CD1c-positive myeloid dendritic cell (primary cell): ENCODE measurements around the gene PKP1.

ENCODE experiments used
- DNase-seq: peaks from one replicate; pipeline ENCODE4 v3.0.0-alpha.2; 2016; ENCODE audit errors: extremely low spot score

Gene PKP1

DNA sequence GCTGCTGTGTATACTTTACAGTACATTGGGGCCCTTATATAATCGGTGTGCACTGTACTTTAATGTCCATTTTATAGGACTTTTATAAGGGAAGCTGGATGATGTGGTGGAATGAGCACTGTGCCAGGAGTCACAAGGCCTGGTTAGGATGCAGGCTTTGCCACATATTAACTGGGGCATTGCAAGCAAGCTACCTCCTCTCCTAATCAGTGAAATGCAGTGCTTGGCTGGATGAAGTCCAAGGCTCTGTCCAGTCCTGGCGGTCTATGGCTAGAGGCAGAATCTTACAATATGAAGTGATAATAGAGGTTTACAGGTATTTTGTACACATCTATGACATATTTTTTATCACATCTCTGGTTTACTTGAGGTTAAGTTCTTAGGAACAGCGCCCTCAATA is 1.7 kb upstream of the PKP1 start:
- no peak for DNase-seq

DNA sequence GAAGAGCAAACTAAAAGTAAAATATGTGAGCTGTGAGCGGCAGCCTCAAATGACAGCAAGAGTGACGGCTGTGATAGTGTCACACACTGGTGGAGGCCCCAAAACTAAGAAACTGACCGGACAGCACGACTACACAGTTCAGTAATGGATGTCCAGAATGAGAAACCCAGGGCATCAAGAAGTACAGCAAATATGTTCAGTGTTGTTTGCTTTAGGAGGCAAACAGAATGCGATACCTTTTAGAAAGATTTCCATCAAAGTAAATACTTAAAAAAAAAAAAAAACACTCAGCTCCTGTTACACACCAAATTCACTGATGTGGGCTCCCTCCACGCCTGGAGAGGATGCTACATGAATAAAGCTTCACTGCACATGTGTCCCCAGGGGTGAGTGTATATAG is 1.1 kb upstream of the PKP1 start:
- DNase-seq = no peak

DNA sequence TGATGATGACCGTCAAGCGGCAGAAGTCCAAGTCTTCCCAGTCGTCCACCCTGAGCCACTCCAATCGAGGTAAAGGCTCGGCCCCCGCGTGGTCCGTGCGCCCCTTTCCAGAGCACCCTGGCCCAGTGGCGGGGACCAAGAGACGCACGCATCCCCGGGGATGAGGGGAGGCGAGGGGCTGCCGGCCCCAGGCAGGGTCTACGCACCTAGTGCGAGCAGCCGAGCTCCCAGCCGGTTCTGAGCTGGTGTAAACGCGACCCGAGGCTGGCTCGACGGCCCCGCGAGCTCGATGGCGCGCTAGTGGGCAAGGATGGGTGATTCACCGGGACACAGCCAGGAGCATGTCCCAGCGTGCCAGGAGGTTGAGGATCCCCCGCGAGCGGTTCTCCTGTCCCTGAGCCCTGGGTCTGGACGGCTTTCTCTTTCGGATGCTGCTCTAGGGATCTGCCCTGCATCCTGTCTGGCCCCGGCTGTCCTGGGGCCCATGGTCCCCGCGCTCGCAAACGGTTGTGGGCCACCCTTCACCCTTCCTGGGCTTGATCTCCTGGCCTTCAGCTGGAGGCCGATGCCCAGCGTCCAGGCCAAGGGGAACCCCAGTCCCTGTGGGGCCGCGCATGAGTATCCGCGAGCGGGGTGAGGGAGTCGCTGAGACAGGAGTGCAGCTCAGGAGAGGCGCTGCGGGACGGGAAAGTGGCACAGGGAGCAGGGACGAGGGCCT is 689 bp downstream of the PKP1 start:
- DNase-seq = no peak

DNA sequence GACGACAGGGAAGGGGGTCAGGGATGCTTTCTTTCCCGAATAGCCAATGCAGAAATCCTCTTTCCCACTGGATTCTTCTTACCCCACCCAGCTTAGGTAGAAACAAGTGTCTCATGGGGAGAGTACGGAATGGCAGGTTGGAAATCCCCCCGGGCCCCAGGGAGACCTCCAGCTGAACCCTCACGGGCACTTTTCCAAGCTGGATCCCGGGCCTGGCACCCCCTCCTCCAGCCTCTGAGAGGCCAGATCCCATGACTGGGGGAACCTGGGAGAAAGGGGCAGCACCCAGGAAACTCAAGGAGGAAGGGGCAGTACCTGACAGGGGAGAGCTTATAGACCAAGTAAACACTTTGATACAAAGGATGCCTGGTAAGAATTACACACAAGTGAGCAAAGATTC is 1.3 kb downstream of the PKP1 start:
- no peak for DNase-seq

DNA sequence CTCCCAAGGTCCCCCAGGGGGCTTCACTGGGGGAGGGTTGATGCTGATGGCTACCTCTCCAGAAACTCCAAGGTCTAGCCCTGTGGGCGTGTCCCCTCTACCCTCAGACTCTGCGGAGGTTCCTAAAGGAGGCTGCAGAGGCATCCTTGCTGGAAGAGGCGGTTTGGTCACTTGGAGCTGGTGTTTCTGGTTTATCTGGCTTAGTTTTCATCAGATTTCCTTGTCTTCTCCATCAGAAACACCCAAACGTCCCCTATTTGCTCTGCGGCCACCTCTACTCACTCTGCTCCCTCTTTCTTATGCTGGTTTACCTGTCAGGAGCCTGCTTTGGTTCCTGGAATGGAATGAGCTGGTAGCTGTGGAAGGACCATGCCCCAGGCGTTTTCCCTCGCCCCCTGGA is 2.5 kb downstream of the PKP1 start:
- DNase-seq = no peak

DNA sequence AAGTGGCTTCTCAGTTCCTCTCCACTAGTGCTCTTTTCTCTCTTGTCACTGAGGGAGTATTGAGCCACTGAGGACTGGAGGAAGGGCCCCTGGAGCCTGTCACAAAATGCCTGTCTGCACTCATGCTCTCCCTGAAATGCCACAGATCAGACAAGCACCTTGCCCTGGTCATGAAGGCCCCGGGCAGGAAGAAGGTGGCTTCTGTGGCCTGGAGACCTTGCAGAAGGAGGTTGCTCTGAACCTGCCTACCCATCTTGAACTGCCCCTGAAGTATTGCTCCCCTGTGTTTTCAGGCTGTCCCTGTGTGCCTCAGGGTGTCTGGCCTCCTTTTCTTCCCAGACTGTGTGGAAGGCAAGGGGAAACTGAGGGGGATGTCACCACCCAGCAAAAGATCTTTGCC is 3.1 kb downstream of the PKP1 start:
- no peak for DNase-seq

DNA sequence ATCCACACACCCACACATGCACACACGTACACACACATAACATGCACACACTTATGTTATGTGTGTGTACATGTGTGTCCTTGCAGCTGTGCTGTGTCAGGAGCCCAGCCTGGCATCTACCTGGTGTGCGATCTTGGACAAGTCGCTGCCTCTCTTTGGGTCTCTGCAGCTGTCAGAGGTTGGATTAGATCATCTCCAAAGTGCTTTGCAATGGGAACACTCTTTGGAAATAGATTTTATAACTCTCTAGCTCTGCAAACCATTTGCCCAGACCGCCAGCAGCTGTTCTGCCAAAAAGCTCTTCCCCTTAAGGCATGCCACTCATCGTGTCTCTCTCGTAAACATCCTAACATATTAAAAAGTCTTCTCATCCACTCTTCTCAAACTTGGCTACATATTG is 4.7 kb downstream of the PKP1 start:
- DNase-seq = no peak

DNA sequence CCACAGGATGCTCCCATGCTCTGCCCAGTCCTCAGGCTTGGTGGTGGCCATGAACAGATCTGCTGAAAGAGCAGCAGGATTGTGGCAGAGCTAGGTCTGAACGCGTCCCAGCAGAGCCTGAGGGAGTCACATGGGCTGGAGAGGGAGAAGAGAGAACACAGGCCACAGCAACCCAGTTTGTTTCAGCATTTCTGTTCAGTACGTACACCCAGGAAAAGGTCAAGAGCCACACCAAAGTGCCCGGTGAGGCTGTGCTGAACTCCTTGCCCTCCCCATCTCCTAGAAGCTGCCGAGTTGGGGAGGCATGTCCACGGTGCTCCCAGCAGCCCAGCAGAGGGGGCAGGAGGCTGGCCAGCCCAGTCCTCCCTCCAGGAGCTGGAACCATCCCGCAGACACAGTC is 5.5 kb downstream of the PKP1 start:
- DNase-seq = no peak

DNA sequence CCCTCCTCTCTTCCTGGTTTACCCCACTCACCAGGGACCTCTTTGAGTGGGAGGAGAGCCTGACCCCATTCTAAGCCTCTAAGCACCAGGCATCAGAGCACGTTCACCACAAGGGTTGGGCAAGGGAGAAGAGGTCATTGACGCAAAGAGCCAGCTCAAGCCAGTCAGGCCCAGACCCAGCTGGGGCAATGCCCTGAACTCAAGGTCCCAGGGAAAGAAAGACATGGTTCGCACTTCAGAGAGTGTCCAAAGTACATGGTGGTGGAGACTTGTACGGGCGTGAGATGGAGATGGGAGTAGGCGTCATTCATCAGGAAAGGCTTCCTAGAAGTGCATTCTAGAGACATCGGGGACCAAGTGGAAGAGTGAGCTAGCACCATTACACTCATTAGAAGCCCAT is 7.2 kb downstream of the PKP1 start:
- no peak for DNase-seq

DNA sequence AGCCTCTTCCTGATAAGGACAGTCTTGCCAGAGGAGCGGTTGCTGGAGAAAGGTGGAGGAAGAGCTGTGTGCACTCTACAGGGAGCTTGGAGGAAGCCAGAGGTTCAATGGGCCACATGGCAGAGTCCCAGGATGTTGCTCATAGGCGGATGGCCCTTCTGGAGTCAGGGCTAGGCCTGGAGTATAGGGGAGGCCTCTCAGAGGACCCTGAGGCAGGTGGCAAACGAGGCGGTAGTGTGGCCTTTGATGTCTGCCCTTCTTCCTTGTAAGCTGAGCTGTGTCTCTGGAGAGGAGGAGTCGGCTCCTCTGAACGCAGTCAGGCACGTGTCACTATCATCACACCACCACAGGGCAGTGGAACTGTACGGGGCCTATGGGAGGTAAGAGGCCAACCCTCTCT is 8.6 kb downstream of the PKP1 start:
- DNase-seq = no peak

DNA sequence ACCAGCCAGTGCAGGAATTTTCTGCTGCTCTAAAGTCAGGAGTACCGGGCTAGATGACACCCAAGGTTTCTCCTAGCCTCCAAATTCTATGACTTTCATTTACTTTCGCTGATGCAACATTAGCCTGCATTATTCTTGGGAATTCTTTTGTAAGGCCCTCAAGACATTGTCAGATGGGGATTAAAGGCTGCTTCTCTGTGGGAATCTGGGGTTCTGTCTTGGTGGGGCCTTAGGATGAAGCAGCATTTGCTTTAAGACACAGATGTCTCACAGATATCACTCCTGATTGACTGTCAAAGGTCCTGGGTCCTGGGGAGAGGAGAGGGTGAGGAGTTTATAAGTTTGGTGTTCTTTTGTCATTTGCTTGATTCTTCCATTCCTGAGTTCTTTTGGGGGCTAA is 11.6 kb downstream of the PKP1 start:
- no peak for DNase-seq

DNA sequence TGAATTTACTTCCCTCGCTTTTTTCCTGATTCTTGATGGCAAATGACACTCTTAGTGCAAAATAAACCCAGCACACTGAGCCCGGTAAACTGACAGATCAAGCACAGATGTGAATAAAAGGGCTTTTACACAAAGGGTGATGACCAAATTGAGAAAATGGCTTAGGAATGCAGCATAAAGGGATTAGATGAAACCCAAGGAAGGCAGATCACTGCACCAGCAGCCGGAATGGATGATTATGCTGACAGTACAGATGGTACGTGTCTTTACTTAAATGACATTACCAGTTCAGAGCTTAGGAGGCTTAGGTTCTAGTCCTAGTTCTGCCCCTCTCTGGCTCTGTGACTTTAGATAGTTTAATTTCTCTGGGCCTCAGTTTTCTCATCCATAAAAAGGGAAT is 12.0 kb downstream of the PKP1 start:
- no peak for DNase-seq

DNA sequence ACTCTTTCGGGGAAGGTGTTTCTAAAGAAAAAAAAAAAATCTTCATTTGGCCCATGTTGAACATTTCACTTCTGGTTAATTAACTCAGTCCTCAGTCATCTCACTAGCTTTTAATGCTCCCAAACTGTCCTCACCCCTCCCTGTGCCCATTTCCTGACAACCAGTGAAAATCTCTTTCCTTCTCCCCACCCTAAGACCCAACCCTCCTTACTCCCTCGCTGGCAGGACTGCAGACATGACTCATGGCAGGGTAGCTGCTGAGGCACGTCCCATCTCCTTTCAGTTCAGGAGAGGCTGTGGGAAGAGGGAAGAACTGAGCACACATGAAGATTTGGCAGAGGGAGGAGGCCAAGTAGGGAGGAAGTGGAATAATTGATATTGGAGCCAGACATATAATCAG is 12.6 kb downstream of the PKP1 start:
- DNase-seq = no peak

DNA sequence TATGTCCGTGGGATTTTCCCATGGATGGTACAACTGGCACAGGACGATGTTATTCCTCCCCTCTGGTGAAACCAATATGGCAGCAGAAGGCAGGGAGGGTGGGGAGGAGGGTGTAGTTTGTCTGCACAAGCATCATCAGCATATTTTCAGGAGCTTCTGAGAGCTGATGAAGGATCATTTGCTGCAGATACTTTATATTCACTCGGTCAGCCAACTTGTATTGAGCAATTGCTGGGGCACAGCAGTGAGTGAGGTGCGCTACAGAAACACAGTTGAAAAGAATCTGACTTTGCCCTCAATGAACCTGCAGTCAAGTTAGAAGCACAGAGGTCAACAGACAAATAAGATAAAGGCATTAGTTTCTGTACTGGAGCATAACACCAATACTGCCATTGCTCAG is 13.0 kb downstream of the PKP1 start:
- DNase-seq = no peak

DNA sequence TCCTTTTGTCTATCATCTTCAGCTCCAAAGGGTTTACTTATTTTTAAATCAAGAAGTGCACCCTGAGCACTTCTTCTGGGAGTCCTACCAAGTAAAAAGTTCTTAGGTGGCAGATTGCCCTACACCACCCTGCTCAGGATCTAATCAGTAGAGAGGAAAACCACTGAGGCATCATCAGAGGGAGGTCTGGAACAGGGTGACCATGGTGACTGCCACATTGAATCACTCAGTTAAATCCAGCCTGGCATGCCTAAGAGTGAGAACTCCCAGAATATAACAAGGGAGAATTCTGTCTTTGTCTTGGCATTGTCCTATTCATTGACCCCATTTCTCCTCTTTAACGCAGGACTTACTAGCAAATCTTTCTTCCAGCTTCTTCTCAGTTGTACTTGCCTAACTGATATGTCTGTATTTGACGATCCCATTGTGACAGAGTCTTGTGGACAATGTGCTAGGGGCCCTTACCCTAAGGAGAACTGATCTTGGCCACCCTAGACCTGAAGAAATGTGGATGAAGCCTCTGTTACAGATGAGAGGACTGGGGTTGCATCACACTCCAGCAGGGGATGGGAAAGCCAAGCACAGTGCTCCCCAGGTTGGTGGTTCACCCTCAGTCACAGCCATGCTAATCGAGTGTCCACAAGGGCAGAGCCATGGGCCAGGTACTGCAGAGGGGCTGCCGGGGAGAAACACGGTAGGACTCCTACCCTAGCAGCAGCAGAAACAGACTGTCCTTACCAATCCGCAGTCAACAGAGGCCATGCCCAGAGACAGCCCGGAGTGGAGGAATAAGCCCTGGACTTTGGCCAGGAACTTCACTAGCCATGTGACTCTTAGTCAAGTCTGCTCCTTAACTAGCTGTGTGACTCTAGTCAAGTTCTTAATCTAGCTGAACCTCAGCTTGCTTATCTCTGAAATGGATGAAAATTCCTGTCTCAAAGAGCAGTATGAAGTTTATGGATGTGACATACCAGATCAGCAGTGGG is 15.4 kb downstream of the PKP1 start:
- no peak for DNase-seq

DNA sequence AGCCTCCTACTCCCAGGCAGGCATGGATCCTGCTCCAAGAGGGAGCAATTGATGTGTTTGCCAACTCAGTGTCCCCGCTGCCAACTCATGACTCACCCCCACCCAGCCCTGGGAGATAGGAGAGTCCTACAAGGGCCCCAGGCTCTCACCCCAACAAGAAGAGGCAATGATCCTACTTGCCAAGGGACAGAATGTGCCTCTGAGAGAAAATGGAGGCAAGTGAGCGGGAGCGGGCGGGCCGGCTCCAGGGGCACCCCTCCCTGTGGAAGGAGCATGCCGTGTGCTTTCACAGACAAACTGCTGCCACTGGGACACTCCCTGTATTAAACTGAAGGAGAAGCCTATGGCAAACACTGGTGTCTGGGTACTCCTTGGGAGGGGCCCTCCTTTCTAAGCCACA is 16.7 kb downstream of the PKP1 start:
- DNase-seq = no peak

DNA sequence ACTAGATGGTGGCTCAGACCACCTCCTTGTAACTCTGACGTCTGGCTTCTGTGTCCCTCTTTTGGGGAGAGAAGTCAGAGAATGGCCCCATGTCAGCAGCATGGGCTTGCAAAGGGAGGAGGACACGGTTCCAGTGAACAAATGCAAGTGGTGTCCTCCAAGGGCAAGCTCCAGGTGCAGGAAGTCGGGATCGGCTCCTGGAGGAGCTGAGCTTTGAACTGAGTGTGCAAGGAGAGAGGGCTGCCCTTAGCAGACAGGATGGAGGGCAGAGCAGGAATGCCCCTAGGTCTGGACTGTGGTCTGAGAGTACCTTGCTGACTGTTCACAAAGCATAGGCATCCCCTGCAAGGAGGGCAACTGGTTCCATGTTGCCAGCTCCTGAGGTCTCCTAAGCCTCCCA is 17.3 kb downstream of the PKP1 start:
- DNase-seq = no peak

DNA sequence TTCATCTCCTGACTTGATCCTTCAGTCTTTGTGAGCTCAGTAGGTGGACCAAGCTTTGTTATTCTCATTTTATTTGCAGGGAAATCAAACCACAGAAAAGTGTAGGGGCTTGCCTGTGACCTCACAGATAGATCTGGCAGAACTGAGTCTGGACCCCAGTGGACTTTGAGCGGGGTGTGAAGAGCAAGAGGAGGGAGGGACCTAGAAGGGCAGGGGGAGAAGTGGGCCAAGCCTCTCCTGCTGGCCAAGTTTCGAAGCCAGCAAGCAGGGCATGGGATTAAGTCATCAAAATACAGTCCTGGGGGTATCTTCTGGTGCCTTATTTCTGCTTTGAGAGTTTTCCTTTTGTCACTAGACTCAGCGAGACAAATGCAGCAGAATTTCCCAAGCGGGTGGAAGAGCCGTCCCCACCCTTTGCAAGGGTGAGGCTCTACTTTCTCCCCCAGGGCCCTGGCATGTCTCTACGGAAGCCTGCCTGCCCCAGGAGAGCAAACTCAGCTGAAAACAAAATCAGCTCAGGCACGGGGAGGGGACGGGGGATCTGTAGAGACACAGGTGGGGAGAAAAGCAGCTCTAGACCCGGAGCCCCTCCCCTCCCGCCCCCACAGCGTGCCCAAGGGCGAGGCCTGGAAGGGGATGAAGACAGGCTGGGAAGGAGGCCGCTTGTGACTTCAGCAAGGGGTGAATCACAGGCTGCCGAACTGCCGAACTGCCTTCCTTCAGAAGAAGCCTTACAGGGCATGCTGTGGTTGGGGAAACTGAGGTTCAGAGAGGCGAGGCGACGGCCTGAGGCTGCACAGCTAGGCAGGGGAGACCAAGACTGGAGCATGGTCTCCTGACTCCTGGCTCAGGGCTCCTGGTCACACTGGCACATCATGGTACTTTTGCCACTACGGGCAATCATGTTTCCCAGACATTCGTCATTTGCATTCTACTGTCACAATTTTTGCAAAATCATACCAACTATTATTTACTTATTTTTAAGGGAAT is 19.2 kb downstream of the PKP1 start:
- no peak for DNase-seq

DNA sequence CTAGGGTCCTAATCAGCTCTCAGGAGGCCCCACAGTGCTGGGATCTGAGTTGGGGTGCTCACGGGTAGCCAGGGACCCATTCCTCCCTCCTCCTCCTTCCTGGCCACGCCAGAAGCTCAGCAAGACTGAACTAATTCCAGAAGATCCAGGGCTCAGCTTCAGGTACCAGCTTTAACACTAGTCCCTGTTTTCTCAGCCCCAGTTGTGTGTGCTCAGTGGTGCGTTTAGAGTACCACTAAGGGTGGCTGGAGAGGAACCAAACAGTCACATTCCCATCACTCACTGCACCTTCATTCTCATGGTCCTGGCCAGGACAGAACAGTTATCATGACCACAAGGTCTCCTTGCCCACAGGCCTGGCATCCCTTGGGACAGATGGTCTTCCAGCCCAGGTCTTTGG is 20.8 kb downstream of the PKP1 start:
- DNase-seq = no peak

DNA sequence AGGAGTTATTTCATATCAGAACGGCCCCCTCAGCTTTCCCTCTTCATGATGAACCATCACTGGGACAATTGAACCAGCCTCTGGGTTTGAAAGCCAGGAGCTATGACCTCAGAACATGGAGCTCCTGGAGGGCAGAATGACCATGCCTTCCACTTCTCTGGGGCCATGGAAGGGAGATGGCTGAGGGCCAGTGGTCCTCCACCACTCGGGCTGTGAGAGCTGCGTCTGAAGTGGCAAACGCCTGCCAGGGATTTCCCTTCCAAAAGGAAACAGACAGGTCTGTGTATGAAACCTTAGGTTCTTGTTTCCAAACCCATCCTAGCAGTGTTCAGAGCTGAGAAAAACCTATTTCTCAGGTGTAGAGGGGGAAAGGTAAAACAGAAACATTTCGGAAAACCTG is 22.5 kb downstream of the PKP1 start:
- no peak for DNase-seq

DNA sequence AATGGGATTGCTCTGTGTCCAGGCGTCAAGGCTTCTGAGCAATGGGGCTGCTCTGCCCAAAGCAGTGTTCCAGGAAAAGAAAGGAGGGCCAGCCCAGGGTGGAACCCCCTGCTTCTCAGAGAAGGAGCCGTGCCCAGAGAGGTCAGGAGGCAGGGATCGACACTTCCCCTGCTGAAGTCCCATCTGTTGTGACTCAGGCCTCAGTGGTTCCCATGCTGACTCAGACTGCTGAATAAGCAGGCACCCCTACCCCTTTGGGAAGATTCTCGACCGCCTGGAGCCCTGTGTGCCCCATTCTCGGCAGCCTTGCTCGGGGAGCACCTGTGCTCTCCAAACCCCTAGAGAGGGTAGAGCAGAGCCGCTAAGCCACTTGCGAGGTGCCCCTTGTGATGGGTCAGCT is 23.9 kb downstream of the PKP1 start:
- no peak for DNase-seq
